ENCODE results near the gene RAP1GAP2. TPM values are rescaled to one million over a fixed set of nuclear protein-coding genes. Genes with fewer than 3 reads are reported as not detected.

Gene RAP1GAP2
- total RNA-seq, 1 donor from 2014 or later, result 22.6 TPM

- Histone ChIP-seq H3K4me3 (no peak overlapping the region), H3K27ac (no peak overlapping the region), H3K4me1 (no peaks in the 10 kb centered on the region), H3K36me3 (no peaks in the 10 kb centered on the region), H3K27me3 (no peaks in the 10 kb centered on the region), H3K9me3 (no peaks in the 10 kb centered on the region)
- intact Hi-C loops (cut with DNase I), result no loop called here
- DNase-seq (ENCODE audit: extremely low spot score in 2 of 2), result no peak
- TF ChIP-seq POLR2AphosphoS5 (IDR thresholded peaks at IDR 0.05; ENCODE audit: insufficient read depth in 1 of 2, low read depth in 1 of 2) (no peak), POLR2A (IDR thresholded peaks at IDR 0.05) (no peak)
- TF ChIP-seq, protein P1, sequence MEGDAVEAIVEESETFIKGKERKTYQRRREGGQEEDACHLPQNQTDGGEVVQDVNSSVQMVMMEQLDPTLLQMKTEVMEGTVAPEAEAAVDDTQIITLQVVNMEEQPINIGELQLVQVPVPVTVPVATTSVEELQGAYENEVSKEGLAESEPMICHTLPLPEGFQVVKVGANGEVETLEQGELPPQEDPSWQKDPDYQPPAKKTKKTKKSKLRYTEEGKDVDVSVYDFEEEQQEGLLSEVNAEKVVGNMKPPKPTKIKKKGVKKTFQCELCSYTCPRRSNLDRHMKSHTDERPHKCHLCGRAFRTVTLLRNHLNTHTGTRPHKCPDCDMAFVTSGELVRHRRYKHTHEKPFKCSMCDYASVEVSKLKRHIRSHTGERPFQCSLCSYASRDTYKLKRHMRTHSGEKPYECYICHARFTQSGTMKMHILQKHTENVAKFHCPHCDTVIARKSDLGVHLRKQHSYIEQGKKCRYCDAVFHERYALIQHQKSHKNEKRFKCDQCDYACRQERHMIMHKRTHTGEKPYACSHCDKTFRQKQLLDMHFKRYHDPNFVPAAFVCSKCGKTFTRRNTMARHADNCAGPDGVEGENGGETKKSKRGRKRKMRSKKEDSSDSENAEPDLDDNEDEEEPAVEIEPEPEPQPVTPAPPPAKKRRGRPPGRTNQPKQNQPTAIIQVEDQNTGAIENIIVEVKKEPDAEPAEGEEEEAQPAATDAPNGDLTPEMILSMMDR (IDR thresholded peaks at IDR 0.05), result no peak
Measured at GRCh38 chr17:2911035-2911754, 115.0 kb downstream of the RAP1GAP2 start.

DNA sequence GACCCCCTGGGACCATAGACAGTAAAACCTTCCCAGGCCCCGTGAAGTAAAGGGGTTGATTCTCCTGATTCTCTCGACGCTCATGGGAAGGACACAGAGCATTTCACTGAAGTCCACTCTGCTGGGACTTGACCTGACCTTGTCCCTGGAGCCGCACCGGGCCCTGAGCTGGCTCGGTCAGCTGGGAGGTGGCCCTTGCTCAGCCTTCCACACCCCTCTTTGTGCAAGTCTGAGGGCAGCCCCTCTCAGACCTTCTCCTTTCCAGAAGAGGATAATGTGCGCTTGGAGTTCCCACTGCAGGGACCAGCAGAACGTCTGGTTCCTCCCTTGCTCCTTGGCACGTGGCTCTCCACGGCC, 115.5 kb downstream of the RAP1GAP2 start:
- H3K27me3 ChIP-seq, result no peaks in the 10 kb centered on the region
- intact Hi-C loops (cut with DNase I), result no loop called here
- H3K4me3 ChIP-seq, result no peak overlapping the region
- H3K4me1 ChIP-seq, result no peaks in the 10 kb centered on the region
- TF ChIP-seq POLR2A (IDR thresholded peaks at IDR 0.05), result no peak
- no peak for TF ChIP-seq POLR2AphosphoS5 (IDR thresholded peaks at IDR 0.05; ENCODE audit: insufficient read depth in 1 of 2, low read depth in 1 of 2)
- TF ChIP-seq, protein P1 (IDR thresholded peaks at IDR 0.05), result no peak
- no peak overlapping the region for H3K27ac ChIP-seq
- H3K9me3 ChIP-seq, result no peaks in the 10 kb centered on the region
- DNase-seq (ENCODE audit: extremely low spot score in 2 of 2), result no peak
- no peaks in the 10 kb centered on the region for H3K36me3 ChIP-seq

- DNase-seq (ENCODE audit: extremely low spot score in 2 of 2), result no peak
- no peaks in the 10 kb centered on the region for H3K9me3 ChIP-seq
- TF ChIP-seq POLR2AphosphoS5 (IDR thresholded peaks at IDR 0.05; ENCODE audit: insufficient read depth in 1 of 2, low read depth in 1 of 2), result no peak
- no peak for TF ChIP-seq POLR2A (IDR thresholded peaks at IDR 0.05)
- TF ChIP-seq, protein P1 (IDR thresholded peaks at IDR 0.05), result no peak
- intact Hi-C loops (cut with DNase I), result no loop called here
- H3K36me3 ChIP-seq, result no peaks in the 10 kb centered on the region
- no peaks in the 10 kb centered on the region for H3K4me1 ChIP-seq
- H3K27me3 ChIP-seq, result no peaks in the 10 kb centered on the region
- no peak overlapping the region for H3K4me3 ChIP-seq
- no peak overlapping the region for H3K27ac ChIP-seq
Measured at GRCh38 chr17:2912754-2913153, 116.5 kb downstream of the RAP1GAP2 start.

DNA sequence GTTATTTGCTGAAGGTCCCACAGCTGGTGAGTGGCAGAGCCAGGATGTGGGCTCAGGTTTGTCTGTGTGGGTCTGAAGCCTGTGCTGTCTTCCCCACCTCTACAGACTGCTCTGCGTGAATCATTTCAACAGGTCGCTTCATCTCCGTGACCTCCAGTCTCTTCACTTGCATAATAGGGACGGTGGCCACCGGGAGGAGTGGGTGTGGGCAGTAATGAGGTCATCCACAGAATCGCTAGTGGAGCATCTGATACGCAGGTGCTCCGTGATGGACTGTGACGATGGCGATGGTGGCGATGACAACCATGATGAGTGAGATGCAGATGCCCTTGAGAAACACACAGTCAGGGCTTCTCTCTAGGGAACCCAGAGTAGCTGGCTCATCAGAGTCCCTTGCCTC, 120.2 kb downstream of the RAP1GAP2 start:
- H3K9me3 ChIP-seq, result no peaks in the 10 kb centered on the region
- TF ChIP-seq POLR2AphosphoS5 (IDR thresholded peaks at IDR 0.05; ENCODE audit: insufficient read depth in 1 of 2, low read depth in 1 of 2) (no peak), POLR2A (IDR thresholded peaks at IDR 0.05) (no peak)
- TF ChIP-seq, protein P1 (IDR thresholded peaks at IDR 0.05), result no peak
- H3K4me1 ChIP-seq, result no peaks in the 10 kb centered on the region
- no peaks in the 10 kb centered on the region for H3K36me3 ChIP-seq
- no peak overlapping the region for H3K27ac ChIP-seq
- H3K4me3 ChIP-seq, result no peak overlapping the region
- no peak for DNase-seq (ENCODE audit: extremely low spot score in 2 of 2)
- no peaks in the 10 kb centered on the region for H3K27me3 ChIP-seq
- intact Hi-C loops (cut with DNase I), result no loop called here

DNA sequence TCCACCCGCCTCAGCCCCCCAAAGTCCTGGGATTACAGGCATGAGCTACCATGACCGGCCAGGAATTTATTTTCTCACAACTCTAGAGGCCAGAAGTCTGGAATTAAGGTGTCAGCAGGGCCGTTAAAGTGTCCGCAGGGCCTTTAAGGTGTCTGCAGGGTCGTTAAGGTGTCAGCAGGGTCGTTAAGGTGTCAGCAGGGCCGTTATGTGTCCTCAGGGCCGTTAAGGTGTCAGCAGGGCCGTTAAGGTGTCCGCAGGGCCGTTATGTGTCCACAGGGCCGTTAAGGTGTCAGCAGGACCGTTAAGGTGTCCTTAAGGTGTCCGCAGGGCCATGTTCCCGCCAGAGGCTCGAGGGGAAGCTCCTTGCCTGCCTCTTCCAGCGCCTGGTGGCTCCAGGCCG, 125.2 kb downstream of the RAP1GAP2 start:
- no peak for TF ChIP-seq POLR2AphosphoS5 (IDR thresholded peaks at IDR 0.05; ENCODE audit: insufficient read depth in 1 of 2, low read depth in 1 of 2)
- no peak for TF ChIP-seq POLR2A (IDR thresholded peaks at IDR 0.05)
- TF ChIP-seq, protein P1 (IDR thresholded peaks at IDR 0.05), result no peak
- Histone ChIP-seq H3K36me3 (no peaks in the 10 kb centered on the region), H3K27ac (no peak overlapping the region), H3K9me3 (no peaks in the 10 kb centered on the region), H3K4me1 (no peaks in the 10 kb centered on the region), H3K27me3 (no peaks in the 10 kb centered on the region), H3K4me3 (no peak overlapping the region)
- DNase-seq (ENCODE audit: extremely low spot score in 2 of 2), result no peak
- intact Hi-C loops (cut with DNase I), result no loop called here
